H9 (cell line): Measurements from ENCODE around the gene NSF. TPM values are rescaled to one million over a fixed set of nuclear protein-coding genes. Genes with fewer than 3 reads are reported as not detected.
"Not testable (repeated sequence)": the region's sequence is repeated elsewhere in the genome, so short reads cannot be mapped to it uniquely, and the experiment has no call there.

Experiments
- DNase-seq: peaks from one replicate; pipeline ENCODE4 v3.0.0-alpha.2; 2017
- H2AFZ ChIP-seq: one replicate; pipeline ENCODE4 v1.6.1; 2013; ENCODE audit warnings: mild to moderate bottlenecking, low read length, control low read depth, moderate library complexity
- H2AK5ac ChIP-seq: 2 replicates; pipeline ENCODE4 v1.6.1; 2013; ENCODE audit warnings: low read length, control low read depth, mixed read lengths; ENCODE audit not compliant: insufficient read length
- H2BK120ac ChIP-seq: one replicate; pipeline ENCODE4 v1.6.1; 2013; ENCODE audit warnings: low read depth, mild to moderate bottlenecking, low read length, control low read depth, inconsistent platforms; ENCODE audit not compliant: poor library complexity, severe bottlenecking
- H2BK12ac ChIP-seq: 2 replicates; pipeline ENCODE4 v1.6.1; 2013; ENCODE audit warnings: low read length, control low read depth, mixed read lengths, low read depth; ENCODE audit not compliant: insufficient read length
- H2BK15ac ChIP-seq: 2 replicates; pipeline ENCODE4 v1.6.1; 2013; ENCODE audit warnings: low read depth, low read length, control low read depth
- H2BK20ac ChIP-seq: one replicate; pipeline ENCODE4 v1.6.1; 2013; ENCODE audit warnings: low read depth, mild to moderate bottlenecking, low read length, control low read depth, inconsistent platforms; ENCODE audit not compliant: poor library complexity, severe bottlenecking
- H2BK5ac ChIP-seq: 2 replicates; pipeline ENCODE4 v1.6.1; 2013; ENCODE audit warnings: low read length, control low read depth, mixed read lengths; ENCODE audit not compliant: insufficient read length
- H3K14ac ChIP-seq: 2 replicates; pipeline ENCODE4 v1.6.1; 2013; ENCODE audit warnings: low read length, control low read depth; ENCODE audit not compliant: insufficient read depth
- H3K18ac ChIP-seq: 2 replicates; pipeline ENCODE4 v1.6.1; 2013; ENCODE audit warnings: low read depth, mild to moderate bottlenecking, mixed read lengths, low read length, control low read depth; ENCODE audit not compliant: insufficient read length
- H3K23ac ChIP-seq: 2 replicates; pipeline ENCODE4 v1.6.1; 2013; ENCODE audit warnings: low read length, control low read depth, mixed read lengths, low read depth; ENCODE audit not compliant: insufficient read length
- H3K23me2 ChIP-seq: 2 replicates; pipeline ENCODE4 v1.6.1; 2013; ENCODE audit warnings: low read depth, mild to moderate bottlenecking, mixed read lengths, low read length, control low read depth; ENCODE audit not compliant: insufficient read length, poor library complexity, severe bottlenecking
- H3K27ac ChIP-seq: 2 replicates; pipeline ENCODE4 v1.5.1; 2013; ENCODE audit warnings: low read length, control low read depth, mixed read lengths, low read depth; ENCODE audit not compliant: insufficient read length
- H3K27me3 ChIP-seq: 2 replicates; pipeline ENCODE4 v1.6.1; 2013; ENCODE audit warnings: low read length, control low read depth, inconsistent platforms; ENCODE audit not compliant: insufficient read depth
- H3K4ac ChIP-seq: 2 replicates; pipeline ENCODE4 v1.6.1; 2013; ENCODE audit warnings: low read depth, mild to moderate bottlenecking, control low read depth, inconsistent platforms, low read length, moderate library complexity
- H3K4me1 ChIP-seq: 2 replicates; pipeline ENCODE4 v1.6.1; 2013; ENCODE audit warnings: low read length, control low read depth, inconsistent platforms; ENCODE audit not compliant: insufficient read depth
- H3K4me2 ChIP-seq: 2 replicates; pipeline ENCODE4 v1.6.1; 2013; ENCODE audit warnings: low read length, control low read depth, mixed read lengths; ENCODE audit not compliant: insufficient read length, insufficient read depth
- H3K56ac ChIP-seq: 2 replicates; pipeline ENCODE4 v1.6.1; 2013; ENCODE audit warnings: low read depth, mild to moderate bottlenecking, mixed read lengths, low read length, control low read depth; ENCODE audit not compliant: insufficient read length
- H3K79me1 ChIP-seq: 2 replicates; pipeline ENCODE4 v1.6.1; 2013; ENCODE audit warnings: low read depth, mild to moderate bottlenecking, moderate library complexity, low read length, control low read depth, inconsistent platforms; ENCODE audit not compliant: insufficient read depth, poor library complexity, severe bottlenecking
- H3K79me2 ChIP-seq: 2 replicates; pipeline ENCODE4 v1.6.1; 2013; ENCODE audit warnings: low read length, control low read depth, inconsistent platforms; ENCODE audit not compliant: insufficient read depth
- H3K9ac ChIP-seq: 2 replicates; pipeline ENCODE4 v1.6.1; 2013; ENCODE audit warnings: low read length, control low read depth, mixed read lengths; ENCODE audit not compliant: insufficient read length; ENCODE audit errors: extremely low read depth
- H3K9me3 ChIP-seq: one replicate; pipeline ENCODE4 v1.6.1; 2013; ENCODE audit warnings: low read depth, low read length, inconsistent platforms; ENCODE audit not compliant: control insufficient read depth
- H3T11ph ChIP-seq: one replicate; pipeline ENCODE4 v1.6.1; 2013; ENCODE audit warnings: mild to moderate bottlenecking, low read length, control low read depth, inconsistent platforms
- H4K20me1 ChIP-seq: one replicate; pipeline ENCODE4 v1.6.1; 2013; ENCODE audit not compliant: control insufficient read depth, insufficient read length, insufficient read depth
- H4K5ac ChIP-seq: 2 replicates; pipeline ENCODE4 v1.6.1; 2013; ENCODE audit warnings: low read depth, mild to moderate bottlenecking, mixed read lengths, low read length, control low read depth; ENCODE audit not compliant: insufficient read length
- H4K8ac ChIP-seq: replicated peaks from 2 replicates; pipeline ENCODE4 v1.6.1; 2013; ENCODE audit warnings: low read length, control low read depth, mixed read lengths, low read depth; ENCODE audit not compliant: insufficient read length
- H4K91ac ChIP-seq: 2 replicates; pipeline ENCODE4 v1.6.1; 2013; ENCODE audit warnings: low read depth, mild to moderate bottlenecking, moderate library complexity, mixed read lengths, low read length, control low read depth; ENCODE audit not compliant: insufficient read length
- H3K27ac Mint-ChIP-seq, 3 experiments: 2 replicates in 2 of 3; 3 replicates in 1 of 3; pipeline ENCODE4 v1.8.0; 2020 to 2021; ENCODE audit warnings: mixed read lengths in 3 of 3, mild to moderate bottlenecking in 1 of 3, moderate library complexity in 1 of 3
- H3K27me3 Mint-ChIP-seq: 2 replicates; pipeline ENCODE4 v1.8.0; 2021; ENCODE audit warnings: low read depth, mild to moderate bottlenecking, moderate library complexity, mixed read lengths
- H3K36me3 Mint-ChIP-seq, 3 experiments: 2 replicates in 2 of 3; 3 replicates in 1 of 3; pipeline ENCODE4 v1.8.0; 2020 to 2021; ENCODE audit warnings: low read depth in 3 of 3, mixed read lengths in 3 of 3; ENCODE audit not compliant: insufficient read depth in 1 of 3
- H3K4me1 Mint-ChIP-seq, 2 experiments: 2 replicates each; pipeline ENCODE4 v1.8.0; 2020; ENCODE audit warnings: mixed read lengths in 2 of 2
- H3K4me3 Mint-ChIP-seq, 2 experiments: 2 replicates in 1 of 2; 3 replicates in 1 of 2; pipeline ENCODE4 v1.8.0; 2020 to 2021; ENCODE audit warnings: mild to moderate bottlenecking in 2 of 2, mixed read lengths in 2 of 2, moderate library complexity in 1 of 2
- H3K9me3 Mint-ChIP-seq, 2 experiments: 2 replicates in 1 of 2; 3 replicates in 1 of 2; pipeline ENCODE4 v1.8.0; 2020; ENCODE audit warnings: mild to moderate bottlenecking in 2 of 2, mixed read lengths in 2 of 2, moderate library complexity in 1 of 2
- WGBS: extraction: QIAGEN DNeasy Blood & Tissue Kit; methylation state at CpG from one replicate; pipeline ENCODE4 v1.1.7; 2013; ENCODE audit warnings: missing lambda C conversion rate, low lambda C conversion rate, mixed read lengths; ENCODE audit not compliant: insufficient read length; ENCODE audit errors: extremely low coverage; 5-methylcytosine and 5-hydroxymethylcytosine counted together
- total RNA-seq: library from RNA; stranded (reverse); gene quantifications from 2 replicates; pipeline ENCODE4 v1.2.1, GENCODE V29; 2021

NSF gene
- total RNA-seq, 1 experiment from 2014 or later, result 36.4 TPM

- H2BK20ac ChIP-seq, H4K8ac ChIP-seq, H2BK120ac ChIP-seq, H4K20me1 ChIP-seq, DNase-seq, H2BK12ac ChIP-seq, H2AFZ ChIP-seq, H3K9ac ChIP-seq, H3K14ac ChIP-seq, H3K23ac ChIP-seq, H3K4me3 Mint-ChIP-seq, H4K91ac ChIP-seq, H2AK5ac ChIP-seq, H3K27me3 ChIP-seq, H3K36me3 Mint-ChIP-seq, H2BK15ac ChIP-seq, H3K4me2 ChIP-seq, H3K23me2 ChIP-seq, H3K4me1 Mint-ChIP-seq, H3K18ac ChIP-seq, H4K5ac ChIP-seq, H3K9me3 ChIP-seq, H3K9me3 Mint-ChIP-seq, H3K27me3 Mint-ChIP-seq, H3K4me1 ChIP-seq, H3K56ac ChIP-seq, H3K27ac ChIP-seq, H3K79me2 ChIP-seq, H3T11ph ChIP-seq, H3K27ac Mint-ChIP-seq, H3K4ac ChIP-seq, H2BK5ac ChIP-seq, H3K79me1 ChIP-seq: not testable (repeated sequence)
- WGBS, result no CpG with 5 or more reads among the region's 7 CpGs
Measured at GRCh38 chr17:46652024-46652643, 61.7 kb downstream of the NSF start.

- H3K9me3 ChIP-seq, H3K4me1 ChIP-seq, H3K4ac ChIP-seq, H3K79me1 ChIP-seq, H3K23me2 ChIP-seq, H2BK20ac ChIP-seq, H3K9ac ChIP-seq, H2AFZ ChIP-seq, H3K79me2 ChIP-seq, DNase-seq, H2BK5ac ChIP-seq, H3K4me1 Mint-ChIP-seq, H3K14ac ChIP-seq, H3K9me3 Mint-ChIP-seq, H3K27me3 ChIP-seq, H3K56ac ChIP-seq, H3K4me2 ChIP-seq, H2BK120ac ChIP-seq, H3K27me3 Mint-ChIP-seq, H3K36me3 Mint-ChIP-seq, H2BK12ac ChIP-seq, H3K27ac ChIP-seq, H3K18ac ChIP-seq, H4K8ac ChIP-seq, H4K91ac ChIP-seq, H3T11ph ChIP-seq, H3K4me3 Mint-ChIP-seq, H3K23ac ChIP-seq, H4K5ac ChIP-seq, H2BK15ac ChIP-seq, H2AK5ac ChIP-seq, H3K27ac Mint-ChIP-seq, H4K20me1 ChIP-seq: not testable (repeated sequence)
- no CpG with 5 or more reads among the region's 5 CpGs for WGBS
Measured at GRCh38 chr17:46658235-46658634, 67.8 kb downstream of the NSF start.
